Skeletal muscle tissue (tissue), 4 donors: ENCODE measurements around the gene CYP4F2. TPM values are rescaled to one million over a fixed set of nuclear protein-coding genes. Genes with fewer than 3 reads are reported as not detected.
"Not testable (repeated sequence)": the region's sequence is repeated elsewhere in the genome, so short reads cannot be mapped to it uniquely, and the experiment has no call there.

Source experiments
- H3K27ac ChIP-seq: one replicate; pipeline ENCODE4 v1.7.0; 2013; ENCODE audit warnings: mild to moderate bottlenecking, low read depth, low read length, inconsistent platforms
- H3K27me3 ChIP-seq, 3 donors: one replicate each; pipeline ENCODE4 v1.7.0; 2013; ENCODE audit warnings: low read length in 3 of 3; ENCODE audit not compliant: control insufficient read depth in 3 of 3, insufficient read depth in 3 of 3
- H3K36me3 ChIP-seq, 3 donors: one replicate each; pipeline ENCODE4 v1.7.0; 2013; ENCODE audit warnings: low read length in 3 of 3; ENCODE audit not compliant: control insufficient read depth in 3 of 3, insufficient read depth in 3 of 3
- H3K4me1 ChIP-seq, 3 donors: one replicate each; pipeline ENCODE4 v1.7.0; 2013; ENCODE audit warnings: low read length in 3 of 3, mild to moderate bottlenecking in 3 of 3; ENCODE audit not compliant: control insufficient read depth in 3 of 3, insufficient read depth in 3 of 3
- H3K4me3 ChIP-seq, 3 donors: one replicate each; pipeline ENCODE4 v1.7.0; 2013; ENCODE audit warnings: low read length in 3 of 3
- H3K9ac ChIP-seq, 3 donors: one replicate each; pipeline ENCODE4 v1.7.0; 2013; ENCODE audit warnings: low read length in 3 of 3, mild to moderate bottlenecking in 3 of 3, moderate library complexity in 2 of 3, low read depth in 1 of 3
- H3K9me3 ChIP-seq, 3 donors: one replicate each; pipeline ENCODE4 v1.7.0; 2013; ENCODE audit warnings: low read length in 3 of 3; ENCODE audit not compliant: control insufficient read depth in 3 of 3
- total RNA-seq: library from RNA; depleted of rRNA; stranded (reverse); fragments of >200 nt; gene quantifications from one replicate; pipeline ENCODE4 v1.2.3, GENCODE V29; 2014
- donor health status: Osteomylitis.

Gene CYP4F2
- total RNA-seq, 1 donor from 2014 or later, result not detected

DNA sequence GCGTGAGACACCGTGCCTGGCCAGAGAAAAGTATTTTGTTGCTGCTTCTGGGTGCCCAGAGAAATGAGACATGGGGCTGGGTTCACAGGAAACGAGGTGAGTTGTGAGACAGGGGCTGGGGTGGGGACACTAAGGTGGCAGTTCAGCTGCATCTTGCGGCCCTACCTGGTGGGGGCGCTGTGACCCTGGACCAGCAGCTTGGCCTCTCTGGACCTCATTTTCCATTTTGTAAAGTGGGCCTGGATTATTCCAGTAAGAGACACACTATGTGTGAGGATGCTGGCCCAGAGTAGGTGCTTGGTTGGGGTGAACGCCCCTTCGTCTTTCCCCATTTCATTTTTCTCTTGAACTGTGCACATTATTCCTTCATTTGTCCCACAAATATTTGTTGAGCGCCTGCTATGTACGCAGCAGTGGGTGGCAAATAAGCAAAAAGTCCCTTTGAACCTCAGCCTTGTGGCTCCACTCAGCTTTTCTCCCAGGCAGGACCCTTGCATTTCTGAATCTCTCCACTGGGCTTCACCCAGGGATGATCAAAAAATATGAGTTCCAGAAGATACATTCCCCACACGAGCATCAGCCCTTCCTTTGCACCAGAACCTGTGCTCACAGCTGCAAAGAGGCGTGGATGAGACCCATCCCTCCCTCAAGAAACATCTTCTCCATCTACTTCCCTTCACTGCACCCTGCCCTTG is 55.9 kb downstream of the CYP4F2 start:
- Histone ChIP-seq H3K4me1 (peaks cover 0 to 2% (median 0%) of the 10 kb centered on the region in 3 donors), H3K4me3 (no peak overlapping the region), H3K9me3 (no peaks in the 10 kb centered on the region), H3K27ac (no peak overlapping the region), H3K36me3 (no peaks in the 10 kb centered on the region), H3K9ac (no peak overlapping the region), H3K27me3 (peaks cover 0 to 8% (median 6%) of the 10 kb centered on the region in 3 donors)

- H3K27me3 ChIP-seq, result peaks cover 0 to 8% (median 6%) of the 10 kb centered on the region in 3 donors
- no peak overlapping the region for H3K4me3 ChIP-seq
- H3K9ac ChIP-seq, result no peak overlapping the region
- H3K4me1 ChIP-seq, result peaks cover 0 to 5% (median 4%) of the 10 kb centered on the region in 3 donors
- no peaks in the 10 kb centered on the region for H3K9me3 ChIP-seq
- H3K36me3 ChIP-seq, result no peaks in the 10 kb centered on the region
- H3K27ac ChIP-seq, result no peak overlapping the region
Measured at GRCh38 chr19:15840833-15841232, 57.0 kb downstream of the CYP4F2 start.

GRCh38 chr19:15839888-15840287 is 58.0 kb downstream of the CYP4F2 start:
- not testable (repeated sequence) for H3K9ac ChIP-seq, H3K9me3 ChIP-seq, H3K27ac ChIP-seq, H3K27me3 ChIP-seq, H3K4me1 ChIP-seq, H3K4me3 ChIP-seq, H3K36me3 ChIP-seq

DNA sequence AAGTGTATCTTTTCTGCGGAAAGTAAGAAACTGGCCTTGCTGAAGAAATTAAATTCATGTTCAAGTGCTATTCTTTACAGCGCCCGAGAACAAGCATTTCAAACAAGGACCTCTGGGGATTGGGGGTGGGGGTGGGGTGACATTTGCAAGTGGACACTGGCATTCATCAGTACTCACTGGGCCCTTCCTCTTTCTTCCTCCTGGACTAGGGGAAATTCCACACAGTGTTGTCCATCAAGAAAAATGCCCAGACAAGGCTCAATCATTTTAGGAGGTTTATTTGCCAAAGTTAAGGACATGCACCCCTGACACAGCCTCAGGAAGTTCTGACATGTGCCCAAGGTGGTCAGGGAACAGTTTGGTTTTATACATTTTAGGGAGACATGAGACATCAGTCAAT is 59.5 kb downstream of the CYP4F2 start:
- Histone ChIP-seq H3K4me3 (no peak overlapping the region), H3K9ac (no peak overlapping the region), H3K4me1 (peaks cover 0 to 8% (median 4%) of the 10 kb centered on the region in 3 donors), H3K36me3 (no peaks in the 10 kb centered on the region), H3K27ac (no peak overlapping the region), H3K9me3 (no peaks in the 10 kb centered on the region), H3K27me3 (peaks cover 0 to 5% (median 0%) of the 10 kb centered on the region in 3 donors)

- Histone ChIP-seq H3K27me3 (peaks cover 0 to 5% (median 0%) of the 10 kb centered on the region in 3 donors), H3K9me3 (no peaks in the 10 kb centered on the region), H3K9ac (peak overlapping the region; percentile 89 to 97 (median 93)), H3K27ac (peak overlapping the region; percentile 88), H3K36me3 (no peaks in the 10 kb centered on the region), H3K4me1 (peaks cover 0 to 8% (median 4%) of the 10 kb centered on the region in 3 donors), H3K4me3 (peak overlapping the region; percentile 79 to 83 (median 81))
Measured at GRCh38 chr19:15837221-15837731, 60.6 kb downstream of the CYP4F2 start.

DNA sequence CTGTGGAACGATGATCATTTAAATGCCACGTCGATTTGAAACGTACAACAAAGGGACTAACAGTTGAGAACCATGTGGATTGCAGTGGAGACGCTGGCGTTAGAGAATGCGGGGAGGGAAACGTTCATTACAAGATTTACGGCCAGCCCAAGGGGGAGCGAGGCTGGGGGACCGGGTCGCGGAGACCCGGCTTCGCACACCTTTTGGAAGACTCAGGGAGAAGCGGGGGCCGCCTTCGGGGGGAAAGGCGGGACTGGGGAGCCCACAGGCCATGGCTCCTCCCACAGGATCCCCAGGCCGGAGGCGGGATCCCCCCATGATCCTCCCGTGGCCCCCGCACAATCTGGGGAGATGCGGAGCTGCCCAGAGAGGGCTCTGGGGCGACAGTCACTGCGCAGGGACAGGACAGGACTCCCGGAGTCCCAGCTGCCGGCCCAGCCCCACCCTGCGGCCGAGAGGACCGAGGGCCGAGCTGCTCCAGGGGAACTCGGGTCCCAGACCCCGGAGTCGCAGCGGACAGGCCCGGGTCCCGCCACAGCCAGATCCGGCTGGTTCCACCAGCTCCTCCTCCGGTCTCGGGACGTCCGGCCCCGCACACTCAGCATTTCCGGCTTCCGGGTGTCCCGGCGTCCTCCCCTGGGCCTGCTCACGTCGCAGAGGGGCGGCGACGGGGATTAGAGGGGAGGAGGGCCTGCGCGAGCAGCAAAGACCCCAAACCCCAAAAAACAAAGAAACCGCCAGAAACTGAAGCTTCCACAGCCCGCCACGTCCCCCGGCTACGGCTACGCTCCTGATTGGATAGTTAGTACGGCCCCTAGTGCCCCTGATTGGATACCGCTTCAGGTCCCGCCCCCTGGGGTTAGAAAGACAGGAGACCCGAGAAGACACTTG is 61.3 kb downstream of the CYP4F2 start:
- Histone ChIP-seq H3K27me3 (no peaks in the 10 kb centered on the region), H3K9me3 (no peaks in the 10 kb centered on the region), H3K36me3 (no peaks in the 10 kb centered on the region), H3K27ac (peak overlapping the region; percentile 88), H3K4me3 (peak overlapping the region; percentile 79 to 83 (median 81)), H3K4me1 (peaks cover 0 to 8% (median 4%) of the 10 kb centered on the region in 3 donors), H3K9ac (peak overlapping the region; percentile 89 to 97 (median 93))

- not testable (repeated sequence) for H3K4me1 ChIP-seq, H3K36me3 ChIP-seq, H3K9me3 ChIP-seq, H3K27me3 ChIP-seq
- Histone ChIP-seq H3K4me3 (peak overlapping the region; percentile 79 to 83 (median 81)), H3K27ac (peak overlapping the region; percentile 88), H3K9ac (peak overlapping the region; percentile 89 to 97 (median 93))
Measured at GRCh38 chr19:15835565-15836329, 62.1 kb downstream of the CYP4F2 start.

DNA sequence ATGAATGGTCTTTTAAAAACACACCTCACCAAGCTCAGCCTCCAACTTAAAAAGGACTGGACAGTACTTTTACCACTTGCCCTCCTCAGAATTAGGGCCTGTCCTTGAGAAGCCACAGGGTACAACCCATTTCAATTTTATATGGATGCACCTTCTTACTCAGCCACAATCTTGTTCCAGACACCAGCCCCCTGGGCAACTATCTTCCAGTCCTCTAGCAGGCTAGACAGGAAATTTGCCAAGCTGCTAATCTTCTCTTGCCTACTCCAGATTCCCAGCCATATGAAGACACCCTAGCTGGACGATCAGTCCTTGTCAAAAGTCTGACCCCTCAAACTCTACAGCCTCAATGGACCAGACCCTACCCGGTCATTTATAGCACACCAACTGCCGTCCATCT is 63.6 kb downstream of the CYP4F2 start:
- not testable (repeated sequence) for H3K4me1 ChIP-seq, H3K27ac ChIP-seq, H3K4me3 ChIP-seq, H3K9ac ChIP-seq, H3K9me3 ChIP-seq, H3K36me3 ChIP-seq
- H3K27me3 ChIP-seq, result peaks cover 0 to 13% (median 5%) of the 10 kb centered on the region in 3 donors

DNA sequence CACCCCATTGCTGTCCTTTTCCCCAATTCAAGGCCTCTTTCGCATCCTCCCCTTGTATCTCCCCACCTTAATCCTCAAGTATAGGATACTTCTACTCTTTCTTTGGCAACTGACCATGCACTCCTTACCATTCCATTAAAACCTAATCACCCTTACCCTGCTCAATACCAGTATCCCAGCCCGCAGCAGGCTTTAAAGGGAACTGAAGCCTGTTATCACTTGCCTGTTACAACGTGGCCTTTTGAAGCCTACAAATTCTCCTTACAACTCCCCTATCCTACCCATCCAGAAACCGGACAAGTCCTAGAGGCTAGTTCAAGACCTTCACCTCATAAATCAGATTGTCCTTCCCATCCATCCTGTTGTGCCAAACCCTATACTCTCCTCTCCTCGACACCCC is 66.2 kb downstream of the CYP4F2 start:
- Histone ChIP-seq H3K27me3 (peaks cover 2 to 22% (median 5%) of the 10 kb centered on the region in 3 donors), H3K36me3 (no peaks in the 10 kb centered on the region), H3K9me3 (no peaks in the 10 kb centered on the region), H3K4me1 (peaks cover 0 to 8% (median 2%) of the 10 kb centered on the region in 3 donors), H3K27ac (no peak overlapping the region), H3K9ac (no peak overlapping the region), H3K4me3 (no peak overlapping the region)
